Activated naive CD8-positive, alpha-beta T cell (primary cell): ENCODE results near the gene LSP1.

ENCODE experiments used
- H3K27ac Mint-ChIP-seq: one replicate; pipeline ENCODE4 v1.8.0; 2021; ENCODE audit warnings: mixed read lengths
- H3K27me3 Mint-ChIP-seq: one replicate; pipeline ENCODE4 v1.8.0; 2021; ENCODE audit warnings: mixed read lengths
- H3K36me3 Mint-ChIP-seq: one replicate; pipeline ENCODE4 v1.8.0; 2021; ENCODE audit warnings: mixed read lengths
- H3K4me1 Mint-ChIP-seq: one replicate; pipeline ENCODE4 v1.8.0; 2021; ENCODE audit warnings: low read depth, mixed read lengths
- H3K4me3 Mint-ChIP-seq: one replicate; pipeline ENCODE4 v1.8.0; 2021; ENCODE audit warnings: mild to moderate bottlenecking, mixed read lengths
- H3K9me3 Mint-ChIP-seq: one replicate; pipeline ENCODE4 v1.8.0; 2021; ENCODE audit warnings: low read depth, mixed read lengths

The LSP1 gene

DNA sequence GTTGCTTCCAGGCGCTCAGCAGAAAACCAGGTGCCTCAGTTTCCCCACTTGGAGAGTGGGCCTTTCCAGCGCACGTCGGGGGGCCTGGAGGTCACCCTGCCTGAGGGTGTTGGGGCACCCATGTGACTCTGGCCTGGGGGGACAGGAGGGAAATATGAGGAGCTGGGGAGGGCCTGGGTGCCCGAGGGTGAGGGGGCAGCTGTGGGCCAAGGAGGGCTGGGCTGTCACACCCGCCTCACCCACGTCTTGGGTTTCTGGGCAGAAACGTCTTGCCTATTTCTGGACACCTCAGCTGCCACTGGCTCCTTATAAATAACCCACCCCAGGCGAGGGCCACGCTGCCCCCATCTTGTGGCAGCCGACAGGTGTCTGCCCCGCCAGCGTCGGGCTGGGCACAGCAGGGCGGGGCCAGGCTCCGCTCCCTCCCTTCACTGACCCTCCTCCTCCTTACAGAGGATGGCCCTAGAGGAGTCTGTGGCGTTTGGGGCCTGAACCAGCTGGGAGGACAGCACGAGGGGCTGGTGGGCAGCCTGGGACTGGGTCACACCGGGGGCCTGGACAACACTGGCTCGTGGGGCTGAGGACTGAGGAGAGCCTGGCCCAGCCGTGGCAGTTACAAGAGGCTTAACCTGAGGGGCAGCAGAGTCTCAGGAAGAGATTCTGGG, 68.2 kb downstream of the LSP1 start:
- no peaks in the 10 kb centered on the region for H3K9me3 Mint-ChIP-seq
- H3K36me3 Mint-ChIP-seq, result no peaks in the 10 kb centered on the region
- H3K27me3 Mint-ChIP-seq, result no peaks in the 10 kb centered on the region
- no peak overlapping the region for H3K27ac Mint-ChIP-seq
- H3K4me1 Mint-ChIP-seq, result peaks cover 4% of the 10 kb centered on the region
- H3K4me3 Mint-ChIP-seq, result no peak overlapping the region

DNA sequence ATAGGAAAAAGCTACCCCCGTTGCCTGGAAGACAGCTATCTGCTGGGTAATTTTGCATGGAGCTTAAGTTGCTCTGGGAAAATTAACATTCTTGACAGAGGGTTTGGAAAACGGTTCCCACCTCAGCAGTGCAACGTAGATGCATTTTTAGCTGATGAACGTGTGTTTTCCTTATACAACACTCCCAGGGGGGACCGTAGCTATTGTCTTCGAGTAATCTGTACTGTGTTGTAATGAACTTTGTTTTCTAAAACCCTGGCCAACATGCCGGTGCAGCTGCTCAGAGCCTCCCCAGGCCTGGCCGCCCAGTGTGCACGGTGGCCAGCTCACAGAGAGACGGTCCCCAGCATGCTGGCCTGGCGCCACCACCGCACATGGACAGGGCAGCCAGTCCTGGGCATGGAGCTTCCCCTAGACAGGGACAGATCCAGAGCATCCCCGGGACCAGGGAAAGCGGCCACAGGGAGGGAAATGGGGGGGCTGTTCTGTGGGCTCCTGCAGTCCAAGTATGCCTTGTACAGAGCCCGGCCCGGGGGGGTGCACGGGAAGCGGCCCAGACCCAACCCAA, 68.8 kb downstream of the LSP1 start:
- no peaks in the 10 kb centered on the region for H3K27me3 Mint-ChIP-seq
- no peak overlapping the region for H3K27ac Mint-ChIP-seq
- H3K36me3 Mint-ChIP-seq, result no peaks in the 10 kb centered on the region
- H3K4me3 Mint-ChIP-seq, result no peak overlapping the region
- H3K9me3 Mint-ChIP-seq, result no peaks in the 10 kb centered on the region
- peaks cover 2% of the 10 kb centered on the region for H3K4me1 Mint-ChIP-seq

DNA sequence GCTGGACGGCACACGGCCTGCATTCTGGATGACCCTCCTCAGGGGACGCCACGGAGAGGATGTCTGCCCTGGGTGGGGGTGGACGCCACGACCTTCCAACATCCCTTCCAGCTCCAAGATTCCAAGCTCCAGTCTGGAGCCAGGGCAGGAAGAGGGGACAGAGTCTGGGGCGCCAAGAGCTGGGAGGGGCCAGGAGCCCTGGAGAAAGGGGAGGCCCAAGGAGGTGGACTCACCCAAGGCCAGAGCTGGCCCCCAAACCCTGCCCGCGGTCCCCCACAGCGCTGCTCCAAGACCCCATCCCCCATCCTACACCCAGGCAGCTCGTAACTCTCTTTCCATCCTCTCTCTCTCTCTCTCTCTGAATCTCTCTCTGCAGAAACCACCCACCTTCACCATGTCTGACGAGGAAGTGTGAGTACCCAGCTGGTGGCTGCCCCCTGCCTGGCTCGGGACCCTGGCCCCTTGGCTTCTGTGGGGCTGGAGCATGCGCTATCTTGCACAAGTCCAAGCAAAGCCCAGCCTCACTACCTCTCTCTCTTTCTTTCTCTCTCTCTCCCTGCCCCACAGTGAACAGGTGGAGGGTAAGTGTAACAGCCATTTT, 69.7 kb downstream of the LSP1 start:
- no peaks in the 10 kb centered on the region for H3K9me3 Mint-ChIP-seq
- no peaks in the 10 kb centered on the region for H3K27me3 Mint-ChIP-seq
- H3K4me3 Mint-ChIP-seq, result no peak overlapping the region
- H3K4me1 Mint-ChIP-seq, result peaks cover 2% of the 10 kb centered on the region
- H3K27ac Mint-ChIP-seq, result no peak overlapping the region
- H3K36me3 Mint-ChIP-seq, result no peaks in the 10 kb centered on the region

DNA sequence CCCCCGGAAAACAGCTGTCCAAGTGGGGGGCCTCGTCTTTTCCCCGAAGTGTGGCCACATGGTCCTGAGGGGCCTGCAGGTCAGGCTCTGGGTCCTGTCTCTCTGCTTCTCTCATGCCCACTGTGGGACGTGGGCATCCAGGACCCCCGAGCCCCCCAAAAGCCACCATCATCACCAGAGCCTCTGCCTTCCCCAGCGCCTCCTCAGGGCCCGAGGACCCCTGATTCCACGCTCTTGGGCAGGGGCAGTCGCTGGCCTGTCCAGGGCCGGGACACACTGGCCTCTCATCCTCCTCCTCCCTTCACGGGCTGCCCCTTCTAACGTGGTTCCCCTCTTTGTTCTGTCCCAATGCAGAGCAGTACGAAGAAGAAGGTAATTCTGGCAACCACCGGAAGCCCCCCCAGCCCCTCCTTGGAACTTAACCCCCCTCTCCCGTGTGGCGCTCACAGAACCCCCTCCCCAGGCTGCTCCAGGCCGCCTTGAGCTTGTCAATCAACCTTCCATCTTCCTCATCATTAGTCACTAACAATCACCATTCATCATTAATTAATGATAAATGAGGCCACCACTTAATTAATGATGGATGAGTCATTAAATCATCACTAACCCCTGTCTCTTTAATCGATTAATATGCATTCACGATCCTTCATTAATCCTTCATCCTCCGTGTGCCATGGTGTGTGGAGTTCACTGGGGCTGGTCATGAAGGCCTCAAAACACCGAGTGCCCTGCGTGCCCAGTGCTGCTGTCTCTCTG, 70.5 kb downstream of the LSP1 start:
- Mint-ChIP-seq H3K27ac (no peak overlapping the region), H3K9me3 (no peaks in the 10 kb centered on the region), H3K27me3 (no peaks in the 10 kb centered on the region), H3K36me3 (no peaks in the 10 kb centered on the region), H3K4me3 (no peak overlapping the region), H3K4me1 (peaks cover 2% of the 10 kb centered on the region)

DNA sequence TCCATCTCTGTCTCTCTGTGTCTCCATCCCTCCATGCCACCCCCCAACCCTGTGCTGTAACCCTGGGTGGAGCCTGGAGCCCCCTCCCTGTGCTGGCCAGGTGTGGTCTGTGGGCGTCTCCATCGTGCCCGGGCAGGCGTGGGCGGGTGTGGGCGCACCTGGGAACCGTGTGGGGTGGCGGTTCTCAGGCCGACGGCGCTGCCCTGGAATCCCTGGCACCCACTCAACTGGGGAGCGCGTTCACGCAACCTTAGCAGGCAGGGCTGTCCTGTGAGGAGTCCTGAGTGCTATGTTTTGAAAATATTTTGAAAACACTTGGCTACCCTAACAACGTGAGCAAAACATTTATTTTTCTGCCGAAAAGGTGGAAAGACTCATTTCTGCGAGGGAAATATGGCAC, 71.3 kb downstream of the LSP1 start:
- Mint-ChIP-seq H3K36me3 (no peaks in the 10 kb centered on the region), H3K4me3 (no peak overlapping the region), H3K4me1 (peaks cover 2% of the 10 kb centered on the region), H3K9me3 (no peaks in the 10 kb centered on the region), H3K27me3 (no peaks in the 10 kb centered on the region), H3K27ac (no peak overlapping the region)

DNA sequence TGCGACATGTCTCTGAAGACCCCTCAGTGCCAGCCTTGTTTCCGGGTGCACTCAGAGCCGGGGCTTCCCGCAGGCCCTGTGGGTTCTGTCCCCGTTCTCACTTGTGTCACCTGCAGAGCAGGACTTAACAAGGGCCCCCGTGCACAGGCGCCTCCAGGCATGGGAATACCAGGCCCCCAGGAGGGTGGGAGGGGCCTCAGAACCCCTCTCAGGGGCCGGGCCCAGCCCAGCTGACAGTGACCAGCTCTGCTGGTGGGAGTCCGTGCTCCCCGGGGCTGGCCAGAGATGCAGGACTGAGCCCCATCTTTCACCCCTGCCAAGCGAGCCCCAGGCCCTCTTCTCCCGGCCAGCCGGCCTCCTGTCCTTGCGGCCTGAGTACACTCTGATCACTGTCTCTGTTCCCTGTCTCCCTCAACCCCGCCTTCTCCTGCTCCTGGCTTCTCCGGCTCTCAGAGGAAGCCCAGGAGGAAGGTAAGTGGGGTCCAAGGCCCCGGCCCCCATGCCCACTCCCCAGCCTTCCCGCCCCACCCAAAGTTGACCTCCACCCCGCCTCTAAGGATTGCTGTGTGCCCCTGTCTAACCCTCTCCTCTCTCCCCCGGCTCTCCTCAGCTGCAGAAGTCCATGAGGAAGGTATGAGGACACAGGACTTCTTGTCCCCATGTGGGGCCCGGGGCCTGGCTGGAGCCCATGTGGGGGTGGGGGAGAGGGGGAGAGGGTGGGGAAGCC, 71.9 kb downstream of the LSP1 start:
- Mint-ChIP-seq H3K36me3 (no peaks in the 10 kb centered on the region), H3K4me3 (no peak overlapping the region)

DNA sequence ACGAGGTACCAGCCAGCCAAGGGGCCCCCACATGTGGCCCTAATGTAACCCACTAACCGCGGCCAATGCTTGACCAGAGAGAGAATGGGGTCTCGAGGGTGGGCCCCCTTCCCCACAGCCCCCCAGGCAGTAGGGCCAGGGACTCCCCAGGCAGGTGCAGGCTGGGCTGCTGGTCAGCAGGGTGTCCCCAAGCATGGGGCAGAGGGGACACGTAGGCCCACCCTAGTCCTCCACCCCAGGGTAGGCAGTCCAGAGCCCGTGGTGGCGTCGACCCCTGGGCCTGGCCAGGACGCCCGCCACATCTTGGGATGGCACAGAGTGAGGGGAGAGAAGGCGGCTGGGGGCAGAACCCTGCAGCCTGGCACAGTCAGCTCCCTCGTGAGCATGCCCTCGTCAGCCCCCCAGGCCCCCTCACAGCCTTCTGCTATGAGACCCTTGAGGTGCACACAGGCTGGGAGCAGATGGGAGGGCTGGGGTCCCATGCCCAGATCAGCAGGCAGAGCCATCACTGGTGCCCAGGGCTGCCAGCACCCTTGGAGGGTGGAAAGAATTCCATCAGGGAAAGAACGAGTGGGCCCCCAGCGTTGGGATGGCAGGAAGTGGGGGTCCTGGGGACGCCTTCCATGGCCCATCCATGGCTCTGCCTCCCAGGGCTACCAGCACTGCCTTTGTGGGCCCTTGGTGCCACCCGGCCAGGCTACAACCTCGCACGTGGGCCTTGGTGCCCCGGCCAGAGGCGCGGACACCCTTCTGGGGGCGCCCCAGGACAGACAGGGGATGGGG, 72.7 kb downstream of the LSP1 start:
- no peak overlapping the region for H3K4me3 Mint-ChIP-seq
- no peaks in the 10 kb centered on the region for H3K9me3 Mint-ChIP-seq
- peaks cover 4% of the 10 kb centered on the region for H3K4me1 Mint-ChIP-seq
- H3K27ac Mint-ChIP-seq, result no peak overlapping the region
- H3K27me3 Mint-ChIP-seq, result peaks cover 2% of the 10 kb centered on the region
- no peaks in the 10 kb centered on the region for H3K36me3 Mint-ChIP-seq

More for the DNA sequence above, 71.9 kb downstream of the LSP1 start:
- no peaks in the 10 kb centered on the region for H3K27me3 Mint-ChIP-seq
- no peaks in the 10 kb centered on the region for H3K9me3 Mint-ChIP-seq
- H3K27ac Mint-ChIP-seq, result no peak overlapping the region
- peaks cover 2% of the 10 kb centered on the region for H3K4me1 Mint-ChIP-seq

DNA sequence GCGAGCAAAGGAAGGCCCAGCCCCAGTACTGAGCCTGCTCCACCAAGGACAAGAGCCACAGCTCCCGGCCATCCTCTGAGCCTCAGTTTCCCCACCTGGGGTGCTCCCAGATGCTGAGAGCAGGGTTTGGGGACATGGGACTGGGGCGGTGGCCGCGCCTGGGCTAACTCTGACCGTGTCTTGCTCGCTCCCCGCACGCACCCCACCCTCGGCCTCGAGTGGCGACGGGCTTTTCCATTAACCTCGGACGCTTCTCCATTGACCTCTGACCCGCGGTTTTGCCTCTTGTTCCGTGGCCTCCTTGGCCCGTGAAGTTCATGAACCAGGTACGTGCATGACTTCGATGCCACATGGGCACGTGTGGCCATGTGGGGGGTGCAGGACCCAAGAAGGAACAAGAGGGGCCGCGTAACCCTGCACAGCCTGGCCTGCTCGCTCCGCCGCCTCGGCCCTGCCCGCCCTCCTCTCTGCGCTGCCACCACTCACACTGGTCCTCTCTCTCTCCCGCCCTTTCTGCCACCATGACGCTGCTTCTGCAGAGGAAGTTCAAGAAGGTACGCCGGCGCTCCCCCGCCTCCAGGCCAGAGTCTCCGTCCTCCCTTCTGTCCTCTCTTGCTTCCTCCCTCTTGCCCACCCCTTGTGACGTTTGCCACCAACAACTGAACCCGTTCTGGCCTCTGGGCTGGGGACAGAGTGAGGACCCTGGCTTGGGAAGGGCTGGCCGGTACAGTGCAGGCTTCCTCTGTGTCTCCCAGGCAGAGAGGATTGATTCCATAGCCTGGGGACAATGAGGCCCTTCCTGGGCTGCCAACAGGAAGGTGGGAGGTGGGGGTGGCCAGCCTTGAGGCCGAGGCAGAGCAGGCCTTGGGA, 73.5 kb downstream of the LSP1 start:
- no peak overlapping the region for H3K27ac Mint-ChIP-seq
- peaks cover 2% of the 10 kb centered on the region for H3K27me3 Mint-ChIP-seq
- peaks cover 5% of the 10 kb centered on the region for H3K4me1 Mint-ChIP-seq
- H3K36me3 Mint-ChIP-seq, result no peaks in the 10 kb centered on the region
- H3K9me3 Mint-ChIP-seq, result no peaks in the 10 kb centered on the region
- H3K4me3 Mint-ChIP-seq, result no peak overlapping the region

DNA sequence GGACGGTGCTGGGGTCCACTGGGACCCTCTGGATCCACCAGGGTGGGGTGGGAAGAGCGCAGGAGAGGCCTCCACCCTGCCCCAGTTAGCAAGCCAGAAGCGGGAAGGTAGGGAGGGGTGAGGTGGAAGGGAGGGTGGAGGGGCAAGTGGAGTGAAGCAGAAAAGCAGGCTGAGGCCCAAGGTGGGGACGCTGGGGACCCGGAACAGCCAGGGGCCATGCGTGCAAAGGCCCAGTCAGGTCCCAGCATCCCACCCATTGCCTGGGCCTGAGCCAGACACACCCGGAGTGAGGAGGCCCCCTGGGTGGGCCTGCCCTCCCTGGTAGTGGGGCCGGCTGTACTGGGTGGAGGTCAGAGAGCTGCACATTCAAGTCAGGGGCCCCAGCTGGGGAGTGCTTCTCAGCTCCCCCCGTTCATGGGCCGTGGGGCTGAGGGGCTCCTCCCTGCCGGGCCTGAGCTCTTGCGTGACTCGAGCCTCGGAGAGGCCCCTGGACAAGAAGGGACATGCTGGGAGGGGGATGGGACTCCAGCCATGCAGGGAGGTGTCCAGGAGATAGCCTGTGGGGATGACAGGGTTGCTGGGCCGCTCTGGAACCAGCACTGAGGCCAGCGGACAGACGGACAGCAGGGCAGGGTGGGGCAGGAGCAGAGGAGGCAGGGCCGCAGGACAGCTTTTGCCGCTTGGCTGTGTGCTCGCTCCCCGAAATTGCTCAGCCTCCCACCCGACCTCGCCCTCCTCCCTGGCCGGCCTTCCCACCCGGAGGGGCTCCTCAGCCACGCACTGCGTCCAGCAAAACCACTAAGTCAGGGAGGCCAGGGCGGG, 74.4 kb downstream of the LSP1 start:
- peaks cover 2% of the 10 kb centered on the region for H3K27me3 Mint-ChIP-seq
- no peaks in the 10 kb centered on the region for H3K36me3 Mint-ChIP-seq
- no peak overlapping the region for H3K4me3 Mint-ChIP-seq

DNA sequence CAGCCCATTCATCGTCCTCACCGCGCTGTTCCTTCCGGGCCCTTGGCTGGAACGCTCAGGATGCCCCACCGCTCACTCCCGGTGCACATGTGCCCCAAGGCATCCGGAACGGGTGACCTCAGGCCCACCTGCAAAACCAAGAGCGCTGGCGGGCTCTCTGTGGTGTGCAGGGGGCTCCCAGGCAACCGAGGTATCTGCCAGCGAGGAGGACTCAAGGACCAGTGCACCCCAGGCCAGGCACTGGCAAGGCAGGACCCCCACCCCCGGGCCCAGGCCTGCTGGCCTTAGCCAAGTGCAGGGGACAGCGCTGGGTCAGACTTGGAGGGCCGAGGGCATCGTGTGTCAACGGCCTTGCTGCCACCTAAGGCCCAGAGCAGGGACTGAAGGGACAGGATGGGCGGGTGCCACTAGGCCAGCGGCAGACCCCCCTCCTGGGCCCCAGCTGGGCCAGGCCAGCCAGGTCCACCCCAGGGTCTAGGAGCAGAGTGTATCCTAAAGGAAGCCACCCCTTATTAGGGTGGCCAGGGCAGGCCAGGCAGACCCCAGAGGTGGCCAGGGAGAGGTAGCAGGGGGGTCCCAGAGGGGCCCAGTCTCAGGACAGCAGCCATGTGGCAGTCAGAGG, 75.1 kb downstream of the LSP1 start:
- H3K4me3 Mint-ChIP-seq, result no peak overlapping the region
- peaks cover 2% of the 10 kb centered on the region for H3K27me3 Mint-ChIP-seq
- H3K9me3 Mint-ChIP-seq, result no peaks in the 10 kb centered on the region
- peaks cover 5% of the 10 kb centered on the region for H3K4me1 Mint-ChIP-seq
- H3K27ac Mint-ChIP-seq, result no peak overlapping the region
- no peaks in the 10 kb centered on the region for H3K36me3 Mint-ChIP-seq

More for the DNA sequence above, 74.4 kb downstream of the LSP1 start:
- Mint-ChIP-seq H3K9me3 (no peaks in the 10 kb centered on the region), H3K27ac (no peak overlapping the region), H3K4me1 (peaks cover 5% of the 10 kb centered on the region)

DNA sequence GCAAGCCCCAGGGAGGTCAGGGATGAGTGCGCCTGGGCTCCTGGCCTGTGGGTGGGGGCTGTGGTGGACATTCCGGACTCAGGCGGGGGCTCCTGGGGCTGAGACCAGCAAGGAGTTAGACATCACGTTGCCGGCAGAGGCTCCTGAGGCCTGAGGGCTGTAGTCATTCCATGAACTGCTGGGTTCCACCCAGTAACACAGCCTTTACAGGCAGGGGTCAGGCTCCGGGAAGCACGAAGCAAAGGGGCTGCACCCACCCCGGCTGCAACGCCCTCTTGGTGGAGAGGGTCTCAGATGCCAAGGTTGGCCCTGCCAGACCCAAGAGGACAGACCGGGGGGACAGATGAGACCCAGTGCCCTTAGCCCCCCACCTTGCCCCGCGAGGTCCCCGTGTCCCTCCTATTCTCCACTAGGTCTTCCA, 75.6 kb downstream of the LSP1 start:
- Mint-ChIP-seq H3K27ac (no peak overlapping the region), H3K36me3 (no peaks in the 10 kb centered on the region), H3K9me3 (no peaks in the 10 kb centered on the region), H3K4me3 (no peak overlapping the region), H3K4me1 (peaks cover 5% of the 10 kb centered on the region), H3K27me3 (peaks cover 2% of the 10 kb centered on the region)

DNA sequence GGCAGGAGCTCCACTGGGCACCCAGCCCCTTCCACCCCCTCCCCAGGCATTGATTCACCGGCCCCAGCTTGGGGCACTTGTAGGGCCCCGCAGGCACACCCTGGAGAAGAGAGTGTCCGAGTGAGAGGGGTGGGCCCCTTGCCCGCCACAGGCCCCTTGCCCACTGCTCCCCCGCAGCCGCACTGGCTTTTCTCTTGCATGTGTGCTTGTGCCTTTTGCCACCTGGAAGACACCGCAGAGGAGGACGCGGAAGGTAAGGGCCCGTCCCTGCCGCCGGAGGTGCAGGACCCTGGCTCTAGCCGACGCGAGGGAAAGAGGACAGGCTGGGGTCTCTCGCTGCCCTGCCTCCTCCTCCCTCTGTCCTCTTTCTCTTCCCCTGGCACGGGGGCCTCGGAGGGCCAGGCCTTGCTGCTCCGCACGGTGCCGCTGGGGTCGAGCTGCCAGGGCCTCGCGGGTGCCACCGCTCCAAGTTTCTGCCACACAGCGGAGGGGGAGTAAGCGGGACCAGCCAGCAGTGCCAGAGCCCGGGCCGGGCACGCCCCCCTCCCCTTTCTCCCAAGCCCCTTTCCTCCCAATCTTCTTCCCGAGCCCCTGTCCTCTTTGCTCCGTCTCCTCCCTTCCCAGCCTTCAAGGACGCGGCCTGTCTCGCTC, 76.1 kb downstream of the LSP1 start:
- Mint-ChIP-seq H3K4me3 (no peak overlapping the region), H3K27ac (no peak overlapping the region), H3K4me1 (peaks cover 4% of the 10 kb centered on the region), H3K27me3 (peaks cover 2% of the 10 kb centered on the region), H3K36me3 (no peaks in the 10 kb centered on the region), H3K9me3 (no peaks in the 10 kb centered on the region)
